HG03378 (cell line): ENCODE data around the gene EML1.
"Not testable (repeated sequence)": the region's sequence is repeated elsewhere in the genome, so short reads cannot be mapped to it uniquely, and the experiment has no call there.

Source experiments
- ATAC-seq: cut with Tn5 transposase; IDR thresholded peaks from one replicate; pipeline ENCODE4 v1.9.1; 2021; ENCODE audit warnings: mild to moderate bottlenecking, moderate library complexity; ENCODE audit not compliant: unreplicated experiment

Gene EML1

DNA sequence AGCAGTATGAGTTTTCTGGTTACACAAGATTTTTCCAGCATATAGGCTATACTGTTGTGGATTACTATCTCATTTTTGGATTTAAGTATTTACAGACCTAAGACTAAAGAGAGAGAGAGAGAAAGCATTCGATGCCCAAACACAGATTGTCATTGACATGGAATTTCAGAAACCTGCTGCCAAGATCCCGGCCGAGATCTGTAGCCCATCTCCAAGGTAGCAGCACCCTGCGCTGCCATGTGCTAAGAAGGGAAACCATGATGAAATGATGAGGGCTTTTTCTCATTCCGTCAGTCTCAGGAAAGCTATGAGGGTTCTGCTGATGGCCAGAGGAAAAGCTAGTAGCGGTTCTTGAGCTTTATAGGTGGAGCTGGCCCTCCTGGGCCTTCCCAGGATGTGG, 136.4 kb downstream of the EML1 start:
- no peak for ATAC-seq

- ATAC-seq: peak; percentile 94
Observed at GRCh38 chr14:99930420-99931274, 137.4 kb downstream of the EML1 start.

DNA sequence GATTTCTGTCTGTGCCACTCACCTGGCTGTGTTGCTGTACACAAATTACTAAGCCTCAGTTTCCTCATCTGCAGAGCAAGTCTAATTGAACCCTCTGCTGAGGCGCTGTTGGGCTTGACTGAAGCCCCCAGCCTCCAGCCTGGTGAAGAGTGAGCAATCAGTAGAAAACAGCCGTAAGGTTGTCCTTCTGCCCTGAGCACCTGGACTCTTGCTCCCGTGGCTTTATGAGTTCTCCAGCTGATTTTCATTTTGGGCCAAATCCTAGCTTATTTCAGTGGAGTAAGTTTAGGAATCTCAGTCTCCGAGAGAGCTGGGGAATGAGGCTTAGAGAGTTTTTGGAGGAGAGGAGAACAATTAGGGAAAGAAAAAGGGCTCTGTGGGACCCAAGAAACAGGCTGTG, 138.1 kb downstream of the EML1 start:
- no peak for ATAC-seq

DNA sequence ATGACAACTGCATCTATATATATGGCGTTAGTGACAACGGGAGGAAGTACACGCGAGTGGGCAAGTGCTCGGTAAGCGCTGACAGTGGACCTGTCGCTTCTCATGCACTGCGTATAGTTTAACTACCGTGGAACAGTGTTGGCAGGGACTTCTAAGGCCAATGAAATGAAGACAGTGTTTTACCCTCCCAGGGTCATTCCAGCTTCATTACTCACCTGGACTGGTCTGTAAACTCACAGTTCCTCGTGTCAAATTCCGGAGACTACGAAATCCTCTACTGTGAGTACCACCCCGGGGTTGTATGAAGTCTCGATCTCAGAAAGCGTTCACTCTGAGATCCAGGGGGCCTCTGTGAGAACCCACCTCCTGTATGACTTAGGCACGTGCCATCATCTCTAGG, 142.8 kb downstream of the EML1 start:
- no peak for ATAC-seq

GRCh38 chr14:99936738-99937474, 143.7 kb downstream of the EML1 start:
- peak; percentile 85 for ATAC-seq

- no peak for ATAC-seq
Observed at GRCh38 chr14:99937475-99938244, 144.4 kb downstream of the EML1 start.

DNA sequence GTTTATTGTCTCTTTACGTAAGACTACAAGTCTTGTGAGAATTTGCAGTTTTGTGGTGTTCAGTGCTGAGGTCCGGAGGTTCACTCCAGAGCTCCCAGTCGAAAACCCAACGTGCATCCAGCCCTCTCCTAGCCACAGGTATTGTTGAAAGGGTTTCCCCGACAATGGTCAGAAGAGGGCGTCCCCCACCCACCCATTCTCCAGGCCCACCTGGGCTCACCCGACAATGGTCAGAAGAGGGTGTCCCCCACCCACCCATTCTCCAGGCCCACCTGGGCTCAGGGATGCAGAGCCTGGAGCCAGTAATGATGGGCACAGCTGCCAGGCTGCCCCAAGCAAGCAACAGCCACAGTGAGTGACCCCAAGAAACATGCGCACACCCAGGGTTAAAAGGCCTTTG, 145.2 kb downstream of the EML1 start:
- no peak for ATAC-seq

- ATAC-seq: no peak
Observed at GRCh38 chr14:99938896-99939295, 145.7 kb downstream of the EML1 start.

GRCh38 chr14:99939421-99939820, 146.2 kb downstream of the EML1 start:
- ATAC-seq: no peak

DNA sequence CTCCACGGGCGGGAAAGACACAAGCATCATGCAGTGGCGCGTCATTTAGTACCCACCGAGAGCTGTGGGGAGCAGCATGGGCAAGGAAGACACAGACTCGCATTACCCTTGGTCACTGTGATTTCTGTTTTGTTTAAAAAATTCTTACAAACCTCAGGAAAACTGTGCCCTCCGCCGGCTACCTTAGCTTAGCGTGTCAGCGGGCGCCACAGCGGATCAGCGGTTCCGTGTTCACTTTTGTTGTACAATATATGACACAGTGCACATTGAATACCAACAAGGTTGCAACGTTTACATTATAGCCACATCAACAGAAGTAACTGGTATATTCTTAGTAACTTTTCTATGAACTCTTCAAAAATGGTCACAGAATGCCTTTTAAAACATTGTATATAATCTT, 146.9 kb downstream of the EML1 start:
- no peak for ATAC-seq

- ATAC-seq: no peak
Observed at GRCh38 chr14:99941211-99941610, 148.0 kb downstream of the EML1 start.

- ATAC-seq: no peak
Observed at GRCh38 chr14:99943620-99944019, 150.4 kb downstream of the EML1 start.

- ATAC-seq: no peak
Observed at GRCh38 chr14:99944241-99944651, 151.0 kb downstream of the EML1 start.

DNA sequence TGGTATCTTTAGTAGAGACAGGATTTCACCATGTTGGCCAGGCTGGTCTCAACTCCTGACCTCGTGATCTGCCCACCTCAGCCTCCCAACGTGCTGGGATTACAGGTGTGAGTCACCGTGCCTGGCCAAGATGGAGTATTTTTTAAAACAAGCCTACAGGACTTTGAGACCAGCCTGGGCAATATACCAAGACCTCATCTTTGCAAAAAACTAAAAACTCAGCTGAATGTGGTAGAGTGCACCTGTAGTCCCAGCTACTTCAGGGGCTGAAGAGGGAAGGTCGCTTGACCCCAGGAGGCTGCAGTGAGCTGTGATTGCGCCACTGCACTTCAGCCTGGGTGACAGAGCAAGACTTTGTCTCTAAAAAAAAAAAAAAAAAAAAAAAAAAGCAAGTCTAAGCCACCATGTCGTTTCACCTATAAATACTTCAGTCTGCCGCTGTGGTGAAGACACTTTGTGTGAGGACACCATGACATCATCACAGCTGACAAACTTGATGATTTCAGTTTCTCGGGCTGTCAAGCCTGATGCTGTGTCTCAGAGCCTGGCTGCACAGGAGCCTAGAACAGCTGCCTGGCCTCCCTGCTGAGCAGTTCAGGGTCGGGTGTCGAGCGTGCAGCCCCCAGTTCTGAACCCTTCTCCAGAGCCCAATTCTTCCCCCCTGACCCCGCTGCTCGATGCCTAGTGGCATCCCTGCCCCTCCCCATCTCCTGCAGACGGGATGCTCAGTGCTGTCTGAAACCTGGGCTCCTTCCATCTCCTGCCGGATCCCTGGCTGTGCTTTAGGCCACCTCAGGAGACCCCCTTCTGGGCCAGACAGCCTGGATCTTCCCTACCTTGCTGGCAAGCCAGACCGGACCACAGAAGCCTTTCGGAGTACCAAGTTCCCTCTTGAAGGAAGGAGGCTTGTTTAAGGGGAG, 152.8 kb downstream of the EML1 start:
- ATAC-seq: no peak

- no peak for ATAC-seq
Observed at GRCh38 chr14:99946652-99947489, 153.7 kb downstream of the EML1 start.

DNA sequence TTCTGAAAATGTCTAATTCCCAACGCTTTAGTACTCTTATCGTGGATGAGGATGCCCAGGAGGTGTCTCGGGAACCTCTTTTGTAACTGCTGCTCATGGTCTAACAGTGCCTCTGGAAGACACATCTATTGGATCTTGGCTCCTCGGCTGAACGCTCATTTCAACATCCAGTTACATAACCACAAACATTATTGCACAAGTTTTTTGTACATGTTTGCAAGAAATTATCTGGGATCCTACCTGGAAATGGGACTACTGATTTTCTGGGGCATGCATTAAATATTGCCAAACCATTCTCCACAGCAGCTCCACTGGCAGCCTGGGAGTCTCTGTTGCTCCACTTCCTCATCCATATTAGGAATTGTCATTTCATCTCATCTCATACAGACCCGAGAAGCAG, 154.5 kb downstream of the EML1 start:
- no peak for ATAC-seq

DNA sequence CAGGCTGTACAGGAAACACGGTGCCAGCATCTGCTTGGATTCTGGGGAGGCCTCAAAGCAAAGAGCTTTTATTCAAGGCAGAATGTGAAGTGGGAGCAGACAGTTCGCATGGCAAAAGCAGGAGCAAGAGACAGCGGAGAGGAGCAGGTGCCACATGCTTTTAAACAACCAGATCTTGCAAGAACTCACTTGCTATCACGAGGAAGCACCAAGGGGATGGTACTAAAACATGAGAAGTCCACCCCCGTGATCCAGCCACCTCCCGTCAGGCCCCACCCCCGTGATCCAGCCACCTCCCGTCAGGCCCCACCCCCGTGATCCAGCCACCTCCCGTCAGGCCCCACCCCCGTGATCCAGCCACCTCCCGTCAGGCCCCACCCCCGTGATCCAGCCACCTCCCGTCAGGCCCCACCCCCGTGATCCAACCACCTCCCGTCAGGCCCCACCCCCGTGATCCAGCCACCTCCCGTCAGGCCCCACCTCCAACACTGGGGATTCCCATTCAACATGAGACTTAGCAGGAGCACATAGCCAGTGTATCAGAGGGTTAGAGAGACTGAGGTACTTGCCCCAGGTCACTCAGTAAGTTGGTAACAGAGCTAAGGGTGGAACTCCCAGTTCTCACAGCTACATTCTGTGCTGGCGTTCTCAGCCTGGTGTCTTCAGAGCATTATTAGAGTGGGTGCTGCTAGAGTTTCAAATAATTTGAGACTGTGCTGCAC, 156.0 kb downstream of the EML1 start:
- ATAC-seq: not testable (repeated sequence)

DNA sequence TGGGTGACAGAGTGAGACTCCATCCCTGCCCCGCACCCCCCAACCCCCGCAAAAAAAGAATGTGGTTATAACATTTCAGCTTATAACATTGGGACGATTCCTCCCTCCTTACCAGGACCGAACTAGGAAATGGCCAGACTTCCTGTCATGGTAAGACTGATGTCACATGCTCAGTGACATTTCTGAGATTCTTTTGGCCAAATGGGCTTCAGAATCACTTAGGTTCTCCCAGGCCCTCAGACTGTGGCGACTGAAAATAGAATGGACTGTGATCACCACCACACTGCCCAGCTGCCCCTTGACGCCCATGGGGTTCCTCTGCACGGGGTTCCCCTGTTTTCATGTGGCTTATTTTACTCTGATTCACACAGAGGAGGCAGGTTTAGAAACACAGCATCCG, 157.0 kb downstream of the EML1 start:
- no peak for ATAC-seq

DNA sequence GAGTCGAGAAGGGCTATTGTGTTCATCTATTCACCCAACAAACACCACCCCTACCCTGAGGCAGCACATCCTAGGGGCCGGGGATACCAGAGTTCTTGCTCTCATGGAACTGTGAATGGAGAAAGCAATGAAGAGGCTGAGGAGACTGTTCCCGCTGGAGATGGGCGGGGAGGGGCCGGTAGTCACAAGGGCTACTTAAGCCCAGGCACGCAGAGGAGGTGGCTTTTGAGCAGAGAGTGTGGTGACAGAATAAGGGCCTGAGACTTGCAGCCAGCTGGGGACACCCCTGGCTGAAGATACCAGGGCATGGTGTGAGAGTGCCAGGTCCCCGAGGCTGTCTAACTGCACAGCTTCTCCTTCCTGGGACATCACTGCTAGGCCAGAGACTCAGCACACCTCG, 157.9 kb downstream of the EML1 start:
- no peak for ATAC-seq
